ENCODE measurements around the gene PARK7. TPM values are rescaled to one million over a fixed set of nuclear protein-coding genes. Genes with fewer than 3 reads are reported as not detected.

Gene PARK7
- 1,137 and 1,168 TPM in 2 replicates for polyA plus RNA-seq

DNA sequence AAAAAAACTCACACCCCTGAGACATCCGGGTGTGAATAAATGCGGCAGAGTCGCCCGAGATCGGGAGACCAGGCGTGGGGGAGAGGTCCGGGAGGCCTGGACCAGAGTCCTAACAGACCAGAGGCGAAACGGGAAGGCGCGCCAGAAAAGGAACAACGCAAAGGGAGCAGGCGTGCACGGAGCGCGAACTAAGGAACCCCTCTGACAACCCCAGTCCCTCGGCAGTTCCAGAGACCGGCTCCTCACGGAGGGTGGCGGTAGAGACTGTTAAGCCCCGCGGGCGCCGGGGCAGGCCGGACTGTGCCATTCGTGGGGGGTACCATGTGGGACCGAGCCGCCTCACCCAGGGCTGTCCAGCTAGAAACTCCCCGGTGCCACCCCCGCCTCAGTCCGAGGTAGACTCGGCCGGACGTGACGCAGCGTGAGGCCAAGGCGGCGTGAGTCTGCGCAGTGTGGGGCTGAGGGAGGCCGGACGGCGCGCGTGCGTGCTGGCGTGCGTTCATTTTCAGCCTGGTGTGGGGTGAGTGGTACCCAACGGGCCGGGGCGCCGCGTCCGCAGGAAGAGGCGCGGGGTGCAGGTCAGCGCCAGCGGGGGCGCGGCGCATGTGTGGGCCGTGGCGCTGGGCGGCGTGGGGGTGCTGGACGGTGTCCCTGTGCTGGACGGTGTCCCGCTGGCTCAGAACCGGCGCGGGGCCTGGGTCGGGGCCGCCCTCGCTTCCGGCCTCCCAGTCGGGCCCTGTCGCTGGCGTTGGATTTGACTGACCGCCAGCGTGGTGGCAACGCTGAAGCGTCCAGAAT is at the start of gene PARK7:
Gene PARK7, plus strand, starts transcription at position 496 of the 798 bp plus-strand sequence. CDS start 1,075 bp downstream, outside the sequence.

DNA sequence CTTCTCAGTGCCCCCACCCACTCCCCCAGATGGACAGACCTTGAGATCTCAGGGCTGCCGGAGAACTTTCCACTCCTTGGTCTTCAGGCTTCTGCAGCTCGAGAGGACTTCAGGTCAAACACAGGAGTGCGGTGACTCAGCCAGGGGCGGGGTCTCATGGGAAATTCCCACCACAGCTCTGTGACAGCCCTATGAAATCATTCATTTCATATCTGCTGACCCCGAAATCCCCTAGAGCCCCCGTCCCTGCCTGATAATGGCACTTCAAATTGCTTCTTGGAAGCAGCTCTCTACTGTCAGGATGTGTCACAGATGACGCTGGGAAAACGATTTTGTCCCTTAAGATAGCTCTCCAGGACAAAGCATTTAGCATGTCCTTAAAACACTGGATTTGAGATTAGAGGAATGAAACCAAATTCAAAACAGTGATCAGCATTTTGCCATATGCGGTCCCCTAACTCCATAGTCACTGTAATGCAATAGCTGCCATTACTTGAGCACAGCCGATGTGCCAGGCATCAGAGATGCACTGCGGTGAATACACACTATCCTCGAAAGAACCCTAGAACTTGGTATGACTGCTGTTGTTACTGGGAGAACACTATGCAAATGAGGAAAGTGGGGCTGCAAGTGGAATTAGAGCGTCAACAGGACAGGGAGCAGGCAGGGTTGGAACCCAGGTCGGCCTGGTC is 20.6 kb upstream of the PARK7 start, which contains the start of gene TNFRSF9:
Gene TNFRSF9, minus strand, starts transcription at position 95 of the 692 bp plus-strand sequence. CDS start 845 bp downstream, outside the sequence.

DNA sequence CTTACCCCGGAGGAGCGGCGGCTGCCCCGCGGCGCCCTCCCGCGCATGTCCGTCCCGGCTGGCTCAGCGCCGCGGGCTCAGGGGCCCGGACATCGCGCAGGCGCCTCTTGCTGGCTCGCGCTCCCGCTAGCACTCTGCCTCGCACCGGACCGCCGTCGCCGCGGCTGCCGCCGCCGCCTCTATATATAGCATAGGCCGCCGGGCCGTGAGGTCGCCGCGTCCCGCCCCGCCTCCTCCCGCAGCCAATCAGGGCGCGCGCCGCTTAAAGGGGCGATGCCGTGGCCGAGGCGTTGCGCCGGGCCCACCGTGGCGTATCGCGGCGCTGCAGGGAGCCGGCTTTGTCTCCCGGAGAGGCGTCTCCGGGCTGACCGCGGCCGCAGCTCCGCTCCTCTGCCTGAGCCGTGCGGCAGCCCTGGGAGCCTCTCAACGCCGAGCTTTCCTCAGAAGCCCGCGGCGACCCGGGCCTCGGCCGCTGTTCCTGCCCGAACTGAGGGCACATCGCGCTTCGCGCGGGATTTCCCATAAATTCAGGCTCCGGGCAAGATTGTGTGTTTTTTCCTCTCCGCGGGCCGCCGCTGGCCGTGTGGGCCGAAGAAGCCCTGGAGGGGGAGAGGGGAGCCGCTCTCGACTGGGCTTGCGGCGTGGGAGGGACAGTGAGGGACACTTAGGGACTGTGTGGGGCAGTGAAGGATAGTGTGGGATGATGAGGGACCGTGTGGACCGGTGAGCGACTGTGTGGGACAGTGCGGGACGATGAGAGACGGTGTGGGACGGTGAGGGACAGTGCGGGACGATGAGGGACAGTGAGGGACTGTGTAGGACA is 64.9 kb downstream of the PARK7 start, which contains the start of gene ERRFI1:
Gene ERRFI1, minus strand, starts transcription at position 157 of the 823 bp plus-strand sequence. CDS start 10,690 bp downstream, outside the sequence.

Other genes starting within 250 kb of the PARK7 start
- 9.7 and 12.3 TPM in 2 replicates for gene VAMP3, start 190.4 kb upstream of the PARK7 start, polyA plus RNA-seq
- 8.2 and 8.8 TPM in 2 replicates for gene PER3, start 177.4 kb upstream of the PARK7 start, polyA plus RNA-seq
- gene UTS2, start 108.6 kb upstream of the PARK7 start, polyA plus RNA-seq, result not detected in 2 replicates
- not detected in 2 replicates for gene TNFRSF9, start 20.9 kb upstream of the PARK7 start, polyA plus RNA-seq
- 14.5 and 18.8 TPM in 2 replicates for gene ERRFI1, start 64.6 kb downstream of the PARK7 start, polyA plus RNA-seq